ENCODE data around the gene MRPS31.

DNA sequence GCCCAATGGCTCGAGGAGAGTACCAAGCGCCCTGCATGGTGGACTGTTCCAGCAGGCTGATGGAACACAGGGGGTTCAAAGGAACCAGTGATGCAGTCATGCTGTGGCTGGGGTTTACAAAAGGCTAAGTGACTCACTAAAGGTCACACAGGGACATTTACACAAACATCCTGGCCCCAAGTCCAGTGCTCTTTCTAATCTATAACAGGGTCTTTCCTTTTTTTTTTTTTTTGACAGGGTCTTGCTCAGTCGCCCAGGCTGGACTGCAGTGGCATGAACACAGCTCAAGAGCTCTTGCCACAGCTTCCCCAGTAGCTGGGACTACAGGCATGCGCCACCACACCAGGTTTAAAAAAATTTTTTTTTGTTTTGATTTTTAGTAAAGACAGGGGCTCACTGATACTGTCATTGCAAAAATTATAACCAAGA lies 15.6 kb upstream of the MRPS31 start:
- TF ChIP-seq, protein P1, sequence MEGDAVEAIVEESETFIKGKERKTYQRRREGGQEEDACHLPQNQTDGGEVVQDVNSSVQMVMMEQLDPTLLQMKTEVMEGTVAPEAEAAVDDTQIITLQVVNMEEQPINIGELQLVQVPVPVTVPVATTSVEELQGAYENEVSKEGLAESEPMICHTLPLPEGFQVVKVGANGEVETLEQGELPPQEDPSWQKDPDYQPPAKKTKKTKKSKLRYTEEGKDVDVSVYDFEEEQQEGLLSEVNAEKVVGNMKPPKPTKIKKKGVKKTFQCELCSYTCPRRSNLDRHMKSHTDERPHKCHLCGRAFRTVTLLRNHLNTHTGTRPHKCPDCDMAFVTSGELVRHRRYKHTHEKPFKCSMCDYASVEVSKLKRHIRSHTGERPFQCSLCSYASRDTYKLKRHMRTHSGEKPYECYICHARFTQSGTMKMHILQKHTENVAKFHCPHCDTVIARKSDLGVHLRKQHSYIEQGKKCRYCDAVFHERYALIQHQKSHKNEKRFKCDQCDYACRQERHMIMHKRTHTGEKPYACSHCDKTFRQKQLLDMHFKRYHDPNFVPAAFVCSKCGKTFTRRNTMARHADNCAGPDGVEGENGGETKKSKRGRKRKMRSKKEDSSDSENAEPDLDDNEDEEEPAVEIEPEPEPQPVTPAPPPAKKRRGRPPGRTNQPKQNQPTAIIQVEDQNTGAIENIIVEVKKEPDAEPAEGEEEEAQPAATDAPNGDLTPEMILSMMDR (IDR thresholded peaks at IDR 0.05): no peak
- TF ChIP-seq POLR2A (IDR thresholded peaks at IDR 0.05): no peak
